Thyroid gland (tissue), 4 donors: ENCODE data around the gene CMSS1. TPM values are rescaled to one million over a fixed set of nuclear protein-coding genes. Genes with fewer than 3 reads are reported as not detected.
A peak's percentile ranks its signal among the peaks of the same experiment; 100 is the strongest.

Experiments used
- DNase-seq, 2 donors: peaks; one replicate each; pipeline ENCODE4 v3.0.0-alpha.2; 2019
- H3K27ac ChIP-seq, 3 donors: fragments of 200-600 bp; sonication (generic); 1 replicate in 2 of 3; 2 replicates in 1 of 3; pipeline ENCODE4 v1.5.1; 2016 to 2019; ENCODE audit warnings: mild to moderate bottlenecking in 1 of 3, moderate library complexity in 1 of 3
- H3K27me3 ChIP-seq: fragments of 200-600 bp; sonication (generic); one replicate; pipeline ENCODE4 v1.5.1; 2019
- H3K36me3 ChIP-seq, 2 donors: fragments of 200-600 bp; sonication (generic); one replicate each; pipeline ENCODE4 v1.5.1; 2016 to 2019
- H3K4me1 ChIP-seq, 2 donors: fragments of 200-600 bp; sonication (generic); one replicate each; pipeline ENCODE4 v1.5.1; 2017 to 2019
- H3K4me3 ChIP-seq, 3 donors: fragments of 200-600 bp; sonication (generic); replicated peaks in 1 of 3; 1 replicate in 2 of 3; 2 replicates in 1 of 3; pipeline ENCODE4 v1.5.1; 2016; ENCODE audit warnings: mild to moderate bottlenecking in 1 of 3
- H3K9me3 ChIP-seq: fragments of 200-600 bp; sonication (generic); one replicate; pipeline ENCODE4 v1.5.1; 2017
- POLR2A ChIP-seq, 2 donors: fragments of 450-650 bp; IDR thresholded peaks; one replicate each; pipeline ENCODE4 v1.6.1; 2017; ENCODE audit warnings: antibody characterized with exemption in 2 of 2, mild to moderate bottlenecking in 2 of 2, moderate library complexity in 1 of 2
- WGBS, 2 donors: methylation state at CpG; one replicate each; pipeline ENCODE4 v1.1.5; 2017; 5-methylcytosine and 5-hydroxymethylcytosine counted together
- intact Hi-C: fragments of 100-400 bp; cut with DNase I; formaldehyde crosslinking; loops from one replicate; pipeline ENCODE4 v1.15.1; 2023
- total RNA-seq, 4 donors: library from RNA; depleted of rRNA; stranded (reverse); fragments of >200 nt; gene quantifications; one replicate each; pipeline ENCODE4 v1.2.3, GENCODE V29; 2016
- TF ChIP-seq, protein P1 (sequence below), 6 experiments: fragments of 200-600 bp in 3 of 6; fragments of 450-650 bp in 3 of 6; sonication (generic) in 3 of 6; IDR thresholded peaks; one replicate each; pipeline ENCODE4 v1.5.1; 2016 to 2019; ENCODE audit warnings: antibody characterized with exemption in 6 of 6, mild to moderate bottlenecking in 2 of 6, inconsistent platforms in 1 of 6, moderate library complexity in 1 of 6

Gene CMSS1
- total RNA-seq, 4 donors from 2014 or later, result 7.7 to 15.0 (median 12.9) TPM

DNA sequence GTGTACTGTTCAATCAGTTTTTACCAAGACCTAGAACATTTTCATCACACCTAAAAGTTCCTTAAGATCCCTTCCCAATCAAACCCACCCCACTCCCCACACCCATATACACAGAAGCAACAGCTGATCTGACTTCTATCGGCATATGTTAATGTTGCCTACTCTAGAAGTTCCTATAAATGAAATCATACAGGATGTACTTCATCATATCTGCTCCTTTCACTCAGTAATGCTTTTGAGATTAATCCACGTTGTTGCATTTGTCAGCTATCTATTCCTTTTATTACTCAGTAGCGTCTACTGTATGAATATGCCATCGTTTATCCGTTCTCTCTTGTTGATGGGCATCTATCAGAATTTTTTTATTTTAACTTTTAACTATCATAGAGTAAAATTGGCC is 310.9 kb downstream of the CMSS1 start:
- no peak overlapping the region for H3K27ac ChIP-seq
- no peaks in the 10 kb centered on the region for H3K36me3 ChIP-seq
- no peaks in the 10 kb centered on the region for H3K4me1 ChIP-seq
- no peak overlapping the region for H3K4me3 ChIP-seq
- H3K27me3 ChIP-seq, result no peaks in the 10 kb centered on the region
- H3K9me3 ChIP-seq, result no peaks in the 10 kb centered on the region
- WGBS, 2 donors, result 89 to 93% methylated on average over 5 of the region's 5 CpGs
- intact Hi-C loops, result no loop called here
- DNase-seq, result no peak
- no peak for TF ChIP-seq POLR2A (IDR thresholded peaks at IDR 0.05)
- TF ChIP-seq, protein P1, sequence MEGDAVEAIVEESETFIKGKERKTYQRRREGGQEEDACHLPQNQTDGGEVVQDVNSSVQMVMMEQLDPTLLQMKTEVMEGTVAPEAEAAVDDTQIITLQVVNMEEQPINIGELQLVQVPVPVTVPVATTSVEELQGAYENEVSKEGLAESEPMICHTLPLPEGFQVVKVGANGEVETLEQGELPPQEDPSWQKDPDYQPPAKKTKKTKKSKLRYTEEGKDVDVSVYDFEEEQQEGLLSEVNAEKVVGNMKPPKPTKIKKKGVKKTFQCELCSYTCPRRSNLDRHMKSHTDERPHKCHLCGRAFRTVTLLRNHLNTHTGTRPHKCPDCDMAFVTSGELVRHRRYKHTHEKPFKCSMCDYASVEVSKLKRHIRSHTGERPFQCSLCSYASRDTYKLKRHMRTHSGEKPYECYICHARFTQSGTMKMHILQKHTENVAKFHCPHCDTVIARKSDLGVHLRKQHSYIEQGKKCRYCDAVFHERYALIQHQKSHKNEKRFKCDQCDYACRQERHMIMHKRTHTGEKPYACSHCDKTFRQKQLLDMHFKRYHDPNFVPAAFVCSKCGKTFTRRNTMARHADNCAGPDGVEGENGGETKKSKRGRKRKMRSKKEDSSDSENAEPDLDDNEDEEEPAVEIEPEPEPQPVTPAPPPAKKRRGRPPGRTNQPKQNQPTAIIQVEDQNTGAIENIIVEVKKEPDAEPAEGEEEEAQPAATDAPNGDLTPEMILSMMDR (IDR thresholded peaks at IDR 0.05), result no peak

DNA sequence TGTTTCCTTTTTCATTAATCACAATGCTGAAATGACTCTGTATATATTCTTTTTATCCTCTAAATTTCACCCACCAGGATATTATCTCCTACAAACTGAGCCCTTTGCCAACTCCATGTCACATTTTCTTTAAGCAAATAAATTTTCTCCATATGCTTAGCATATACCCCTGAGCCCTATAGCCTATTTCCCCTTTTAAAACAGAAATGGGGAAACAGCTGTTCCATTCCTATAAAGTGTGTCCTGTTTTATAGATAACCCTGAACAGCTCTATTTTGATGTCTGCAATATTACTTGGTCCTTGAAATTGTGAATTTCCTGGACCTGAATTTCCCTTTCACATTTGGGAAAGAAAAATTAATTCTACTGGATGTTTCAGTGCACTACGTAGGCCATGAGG is 312.3 kb downstream of the CMSS1 start:
- Histone ChIP-seq H3K27ac (no peak overlapping the region), H3K4me1 (no peaks in the 10 kb centered on the region), H3K9me3 (no peaks in the 10 kb centered on the region), H3K27me3 (no peaks in the 10 kb centered on the region), H3K4me3 (no peak overlapping the region), H3K36me3 (no peaks in the 10 kb centered on the region)
- intact Hi-C loops, result no loop called here
- 91 to 93% methylated on average over 1 of the region's 1 CpG for WGBS, 2 donors
- TF ChIP-seq POLR2A (IDR thresholded peaks at IDR 0.05), result no peak
- TF ChIP-seq, protein P1 (IDR thresholded peaks at IDR 0.05), result no peak
- no peak for DNase-seq

DNA sequence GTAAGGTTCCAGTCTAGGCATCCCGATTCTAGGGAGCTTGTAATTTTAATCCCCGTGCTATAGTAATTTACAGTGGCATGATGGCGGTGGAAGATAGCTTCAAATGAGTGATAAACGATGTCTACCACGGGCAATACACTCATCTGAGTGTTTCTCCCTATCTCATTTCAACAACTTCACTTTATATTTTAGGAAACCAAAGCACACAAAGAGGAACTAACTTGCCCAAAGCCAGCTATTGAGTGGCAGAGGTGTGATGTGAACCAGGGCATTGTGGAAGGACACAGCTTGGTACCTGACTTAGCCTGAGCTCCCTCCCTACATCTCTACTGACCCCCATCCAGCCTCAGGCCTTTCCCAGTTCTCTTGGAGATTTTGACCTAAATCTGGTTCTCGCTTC is 313.6 kb downstream of the CMSS1 start:
- WGBS, 2 donors, result 91 to 95% methylated on average over 6 of the region's 6 CpGs

DNA sequence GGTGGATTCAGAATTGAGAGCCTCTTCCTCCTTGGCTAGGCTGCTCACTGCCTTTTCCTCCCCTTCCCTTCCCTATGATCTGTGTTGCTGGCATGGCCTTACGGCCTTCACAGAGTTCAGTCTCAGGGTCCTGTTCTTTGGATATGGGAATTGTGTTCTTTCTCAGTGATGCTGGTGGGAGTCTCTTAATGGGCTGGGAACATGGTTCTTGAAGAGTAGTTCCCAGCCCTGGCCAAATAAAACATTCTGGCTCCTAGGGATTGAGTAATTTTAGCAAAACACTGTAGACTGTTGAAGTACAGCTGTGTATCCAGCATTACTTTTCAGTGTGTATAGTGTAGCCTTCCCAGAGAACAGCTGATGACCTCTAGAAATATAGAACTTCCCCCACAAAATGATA is 319.3 kb downstream of the CMSS1 start:
- WGBS, 2 donors, result 63 to 73% methylated on average over 1 of the region's 1 CpG
- TF ChIP-seq POLR2A (IDR thresholded peaks at IDR 0.05), result no peak
- TF ChIP-seq, protein P1 (IDR thresholded peaks at IDR 0.05), result no peak
- H3K27me3 ChIP-seq, result no peaks in the 10 kb centered on the region
- intact Hi-C loops, result no loop called here
- H3K4me3 ChIP-seq, result no peak overlapping the region
- H3K27ac ChIP-seq, result peak overlapping the region in 1 of 3 donors; percentile 30
- no peaks in the 10 kb centered on the region for H3K9me3 ChIP-seq
- H3K4me1 ChIP-seq, result peaks cover 0 to 5% of the 10 kb centered on the region in 2 donors
- H3K36me3 ChIP-seq, result no peaks in the 10 kb centered on the region
- no peak for DNase-seq

More for the DNA sequence above, 313.6 kb downstream of the CMSS1 start:
- no peak overlapping the region for H3K4me3 ChIP-seq
- H3K36me3 ChIP-seq, result no peaks in the 10 kb centered on the region
- H3K9me3 ChIP-seq, result no peaks in the 10 kb centered on the region
- no peak overlapping the region for H3K27ac ChIP-seq
- no peak for DNase-seq
- H3K4me1 ChIP-seq, result no peaks in the 10 kb centered on the region
- H3K27me3 ChIP-seq, result no peaks in the 10 kb centered on the region
- intact Hi-C loops, result no loop called here
- TF ChIP-seq, protein P1 (IDR thresholded peaks at IDR 0.05), result no peak
- no peak for TF ChIP-seq POLR2A (IDR thresholded peaks at IDR 0.05)

DNA sequence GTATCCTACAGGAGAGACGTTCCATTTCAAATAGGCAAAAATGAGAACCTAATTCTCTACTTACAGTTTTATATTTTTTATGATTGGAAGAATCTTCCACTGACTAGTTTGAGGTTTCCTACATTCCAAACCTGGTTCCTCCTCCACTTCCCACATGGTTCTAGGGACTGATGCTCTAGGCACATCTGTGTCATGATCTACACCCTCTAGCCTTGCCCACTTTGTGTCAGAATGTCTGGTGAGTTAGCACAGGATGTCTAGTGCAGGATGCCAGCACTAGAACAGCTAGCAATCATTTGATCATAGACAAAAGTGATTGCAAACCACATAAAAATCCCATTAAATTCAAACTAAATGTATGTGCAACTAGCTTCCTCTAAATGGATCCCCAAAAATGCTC is 323.3 kb downstream of the CMSS1 start:
- Histone ChIP-seq H3K4me3 (no peak overlapping the region), H3K27me3 (no peaks in the 10 kb centered on the region), H3K36me3 (no peaks in the 10 kb centered on the region), H3K9me3 (no peaks in the 10 kb centered on the region), H3K27ac (no peak overlapping the region), H3K4me1 (peaks cover 0 to 5% of the 10 kb centered on the region in 2 donors)
- DNase-seq, result no peak
- intact Hi-C loops, result no loop called here
- TF ChIP-seq, protein P1 (IDR thresholded peaks at IDR 0.05), result no peak
- no peak for TF ChIP-seq POLR2A (IDR thresholded peaks at IDR 0.05)
- 97% methylated on average over 1 of the region's 1 CpG for WGBS, 2 donors
